Measurements from ENCODE around the gene ADGRG3. TPM values are rescaled to one million over a fixed set of nuclear protein-coding genes. Genes with fewer than 3 reads are reported as not detected.

The ADGRG3 gene
- total and polyA plus RNA-seq, 9 of the 15 experiments (the other 6 are each of a cell fraction or from before 2014, with no cell fraction given), result 0.09 to 0.52 (median 0.14) TPM; not detected in 3

GRCh38 chr16:57628783-57629293 is 39.3 kb upstream of the ADGRG3 start (continued):
- TF ChIP-seq ZBTB40 (IDR thresholded peaks at IDR 0.05) (0 out of 2 replicates have a peak, but pooled peaks have one; percentile 29), ZBTB40 (CRISPR knock-in tag; IDR thresholded peaks at IDR 0.05) (peak; percentile 43; the same call in 1 of the 2 replicates), ARID2 (IDR thresholded peaks at IDR 0.05) (peak; percentile 45; the same call in 1 of the 2 replicates), HDAC1 (IDR thresholded peaks at IDR 0.05) (peak in 1 of 2 experiments; percentile 65; a peak in 1 of 4 replicates), ZNF133 (CRISPR knock-in tag; IDR thresholded peaks at IDR 0.05) (no peak), ZNF395 (CRISPR knock-in tag; IDR thresholded peaks at IDR 0.05) (peak; percentile 54; the same call in 1 of the 2 replicates), SMARCA5 (IDR thresholded peaks at IDR 0.05) (peak; percentile 86), KDM5B (IDR thresholded peaks at IDR 0.05; ENCODE audit: insufficient replicate concordance, low read depth, low read length) (peak; percentile 27), OTX1 (CRISPR knock-in tag; IDR thresholded peaks at IDR 0.05) (peak; percentile 71; the same call in 1 of the 2 replicates), NKRF (IDR thresholded peaks at IDR 0.05; ENCODE audit: borderline replicate concordance) (0 out of 2 replicates have a peak, but pooled peaks have one; percentile 43), BRD9 (IDR thresholded peaks at IDR 0.05; ENCODE audit: low read depth, partially characterized antibody) (peak; percentile 68), ZBTB5 (IDR thresholded peaks at IDR 0.05) (peak; percentile 68)
